GM18526 (cell line): ENCODE measurements around the gene SEC24C.

ENCODE experiments used
- POLR2A ChIP-seq: IDR thresholded peaks from 3 replicates; pipeline ENCODE4 v1.6.1; 2011; ENCODE audit not compliant: insufficient read length; ENCODE audit errors: extremely low read depth

The SEC24C gene

DNA sequence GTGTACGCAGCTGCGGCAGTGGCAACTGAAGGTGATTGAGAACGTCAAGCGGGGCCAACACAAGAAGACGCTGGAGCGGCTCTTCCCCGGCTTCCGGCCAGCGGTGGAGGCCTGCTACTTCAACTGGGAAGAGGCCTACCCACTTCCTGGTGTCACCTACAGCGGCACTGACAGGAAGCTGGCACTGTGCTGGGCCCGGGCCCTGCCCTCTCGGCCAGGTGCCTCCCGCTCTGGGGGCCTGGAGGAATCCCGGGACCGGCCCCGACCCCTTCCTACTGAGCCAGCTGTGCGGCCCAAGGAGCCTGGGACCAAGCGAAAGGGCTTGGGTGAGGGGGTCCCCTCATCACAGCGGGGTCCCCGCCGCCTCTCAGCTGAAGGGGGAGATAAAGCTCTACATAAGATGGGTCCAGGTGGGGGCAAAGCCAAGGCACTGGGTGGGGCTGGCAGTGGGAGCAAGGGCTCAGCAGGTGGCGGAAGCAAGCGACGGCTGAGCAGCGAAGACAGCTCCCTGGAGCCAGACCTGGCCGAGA is 47.8 kb downstream of the SEC24C start:
- no peak for TF ChIP-seq POLR2A

GRCh38 chr10:73793456-73793855 is 49.3 kb downstream of the SEC24C start:
- TF ChIP-seq POLR2A = no peak

GRCh38 chr10:73796766-73797165 is 52.6 kb downstream of the SEC24C start:
- TF ChIP-seq POLR2A = no peak

GRCh38 chr10:73797324-73798025 is 53.3 kb downstream of the SEC24C start:
- no peak for TF ChIP-seq POLR2A

DNA sequence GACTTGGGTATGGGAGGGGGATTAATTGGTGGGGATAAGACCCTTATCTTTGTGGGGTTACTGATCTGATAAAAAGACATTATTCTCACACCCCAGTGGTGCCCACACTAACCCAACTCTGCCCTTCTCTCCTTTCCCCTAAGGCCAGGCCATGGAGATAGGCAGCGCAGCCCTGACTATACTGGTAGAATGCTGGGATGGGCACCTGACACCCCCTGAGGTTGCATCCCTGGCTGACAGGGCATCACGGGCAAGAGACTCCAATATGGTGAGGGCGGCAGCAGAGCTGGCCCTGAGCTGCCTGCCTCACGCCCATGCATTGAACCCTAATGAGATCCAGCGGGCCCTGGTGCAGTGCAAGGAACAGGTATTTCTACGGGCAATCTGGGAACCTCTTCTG is 53.9 kb downstream of the SEC24C start:
- TF ChIP-seq POLR2A = no peak

DNA sequence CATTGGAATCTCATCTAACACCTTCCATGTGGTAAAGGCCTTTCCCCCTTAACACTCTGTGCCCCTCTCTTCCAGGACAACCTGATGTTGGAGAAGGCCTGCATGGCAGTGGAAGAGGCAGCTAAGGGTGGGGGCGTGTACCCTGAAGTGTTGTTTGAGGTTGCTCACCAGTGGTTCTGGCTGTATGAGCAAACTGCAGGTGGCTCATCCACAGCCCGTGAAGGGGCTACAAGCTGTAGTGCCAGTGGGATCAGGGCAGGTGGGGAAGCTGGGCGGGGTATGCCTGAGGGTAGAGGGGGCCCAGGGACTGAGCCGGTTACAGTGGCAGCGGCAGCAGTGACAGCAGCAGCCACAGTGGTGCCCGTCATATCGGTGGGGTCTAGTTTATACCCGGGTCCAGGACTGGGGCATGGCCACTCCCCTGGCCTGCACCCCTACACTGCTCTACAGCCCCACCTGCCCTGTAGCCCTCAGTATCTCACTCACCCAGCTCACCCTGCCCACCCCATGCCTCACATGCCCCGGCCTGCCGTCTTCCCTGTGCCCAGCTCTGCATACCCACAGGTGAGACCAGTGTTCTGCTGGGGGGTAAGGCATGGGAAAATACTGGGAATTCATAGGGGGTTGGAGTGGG is 54.9 kb downstream of the SEC24C start:
- no peak for TF ChIP-seq POLR2A

DNA sequence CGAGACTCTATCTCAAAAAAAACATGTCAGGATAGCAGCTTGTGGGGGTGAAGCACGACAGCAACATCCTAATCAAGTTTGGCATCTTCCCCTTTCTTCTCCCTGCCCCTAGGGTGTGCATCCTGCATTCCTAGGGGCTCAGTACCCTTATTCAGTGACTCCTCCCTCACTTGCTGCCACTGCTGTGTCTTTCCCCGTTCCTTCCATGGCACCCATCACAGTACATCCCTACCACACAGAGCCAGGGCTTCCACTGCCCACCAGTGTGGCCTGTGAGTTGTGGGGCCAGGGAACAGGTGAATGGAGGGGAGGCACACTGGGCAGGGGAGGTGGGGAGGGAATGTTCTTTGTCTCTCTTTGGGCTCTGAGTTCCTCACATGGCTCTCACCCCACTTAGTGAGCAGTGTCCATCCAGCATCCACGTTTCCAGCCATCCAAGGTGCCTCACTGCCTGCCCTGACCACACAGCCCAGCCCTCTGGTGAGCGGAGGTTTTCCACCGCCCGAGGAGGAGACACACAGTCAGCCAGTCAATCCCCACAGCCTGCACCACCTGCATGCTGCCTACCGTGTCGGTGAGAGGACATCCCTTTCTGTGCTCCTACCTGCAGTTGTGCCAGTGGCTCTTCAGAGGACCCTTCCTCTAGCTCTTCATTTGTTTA is 55.9 kb downstream of the SEC24C start:
- no peak for TF ChIP-seq POLR2A

GRCh38 chr10:73800560-73801252 is 56.5 kb downstream of the SEC24C start:
- TF ChIP-seq POLR2A = no peak

DNA sequence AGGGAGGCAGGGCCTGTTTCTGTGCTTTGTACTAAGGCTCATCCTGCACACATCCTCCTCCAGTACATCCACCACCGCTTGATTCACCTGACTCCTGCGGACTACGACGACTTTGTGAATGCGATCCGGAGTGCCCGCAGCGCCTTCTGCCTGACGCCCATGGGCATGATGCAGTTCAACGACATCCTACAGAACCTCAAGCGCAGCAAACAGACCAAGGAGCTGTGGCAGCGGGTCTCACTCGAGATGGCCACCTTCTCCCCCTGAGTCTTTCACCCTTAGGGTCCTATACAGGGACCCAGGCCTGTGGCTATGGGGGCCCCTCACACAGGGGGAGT is 57.0 kb downstream of the SEC24C start:
- no peak for TF ChIP-seq POLR2A

GRCh38 chr10:73802276-73802991 is 58.3 kb downstream of the SEC24C start:
- no peak for TF ChIP-seq POLR2A

- TF ChIP-seq POLR2A = no peak
Observed at GRCh38 chr10:73803680-73804286, 59.6 kb downstream of the SEC24C start.

- TF ChIP-seq POLR2A = no peak
Observed at GRCh38 chr10:73806176-73806950, 62.2 kb downstream of the SEC24C start.

DNA sequence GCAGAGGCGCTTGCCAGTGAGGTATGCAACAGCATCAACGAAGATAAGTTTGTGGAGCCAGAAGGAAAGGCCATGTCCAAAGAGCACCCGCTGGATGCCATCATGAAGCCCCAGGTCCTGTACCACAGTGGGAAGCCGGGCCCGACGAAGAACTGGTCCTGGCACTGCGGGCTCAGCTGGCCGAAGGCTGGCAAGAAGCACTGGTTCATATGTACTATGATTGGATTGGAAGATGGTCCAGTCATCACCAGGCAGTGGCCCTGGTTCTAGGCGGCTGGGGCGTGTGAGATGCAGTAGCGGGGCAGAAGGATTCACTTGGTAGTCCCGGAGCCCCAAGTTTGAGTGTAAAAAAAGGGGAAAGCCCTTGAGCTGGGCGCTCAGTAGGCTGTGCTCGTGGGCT is 63.3 kb downstream of the SEC24C start:
- no peak for TF ChIP-seq POLR2A
